KOPT-K1 (cell line): ENCODE measurements around the gene TRPM1.

Experiments used
- H3K27ac ChIP-seq: fragments of 200-600 bp; sonication (generic); 2 replicates; pipeline ENCODE4 v1.5.1; 2016; ENCODE audit warnings: antibody characterized with exemption, mild to moderate bottlenecking, low read depth, low read length; ENCODE audit not compliant: poor library complexity, severe bottlenecking
- H3K36me3 ChIP-seq: fragments of 200-600 bp; sonication (generic); 2 replicates; pipeline ENCODE4 v1.5.1; 2017; ENCODE audit warnings: antibody characterized with exemption, mild to moderate bottlenecking, low read length, moderate library complexity; ENCODE audit not compliant: insufficient read depth
- H3K9me3 ChIP-seq: fragments of 200-600 bp; sonication (generic); 2 replicates; pipeline ENCODE4 v1.5.1; 2017; ENCODE audit warnings: antibody characterized with exemption, low read length, mild to moderate bottlenecking; ENCODE audit not compliant: insufficient read depth, poor library complexity, severe bottlenecking

The TRPM1 gene

DNA sequence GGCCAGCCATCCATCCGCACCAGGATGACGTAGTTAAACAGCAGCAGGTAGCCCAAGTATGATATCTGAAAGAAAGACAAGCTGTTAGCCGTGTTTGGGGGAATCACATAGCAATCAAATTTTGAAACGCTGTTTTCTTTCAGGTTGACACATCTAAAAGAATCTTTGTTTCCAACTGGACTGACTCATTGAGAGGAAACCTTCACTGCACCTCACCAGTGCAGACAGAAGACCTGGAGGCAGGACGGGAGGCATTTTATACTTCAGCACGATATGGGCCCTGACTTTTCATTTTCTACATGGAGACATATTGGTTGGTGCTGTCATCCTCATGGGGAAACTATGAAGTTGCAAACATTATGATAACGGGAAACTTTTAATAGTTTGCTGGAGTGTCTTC, 65.9 kb downstream of the TRPM1 start:
- no peaks in the 10 kb centered on the region for H3K9me3 ChIP-seq
- H3K36me3 ChIP-seq = no peaks in the 10 kb centered on the region
- H3K27ac ChIP-seq = no peak overlapping the region

DNA sequence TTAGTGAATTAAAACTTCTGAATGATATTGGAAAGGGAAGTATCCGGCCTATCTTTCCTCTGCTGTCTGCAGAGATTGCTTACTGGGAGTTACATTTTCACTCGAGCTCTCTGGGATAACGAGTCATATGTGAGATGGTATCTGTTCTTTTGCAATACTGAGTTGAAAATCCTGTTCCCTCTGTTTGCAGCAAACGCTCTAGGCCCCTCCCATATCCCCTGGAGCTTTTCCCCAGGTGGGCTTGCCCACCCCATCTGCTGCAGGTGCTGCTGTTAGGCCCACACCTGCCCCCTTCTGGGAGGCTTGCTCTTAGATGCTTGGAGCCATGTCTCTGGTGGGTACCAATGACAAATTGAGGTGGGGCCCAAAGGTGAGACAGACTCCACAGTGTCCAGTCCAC, 67.4 kb downstream of the TRPM1 start:
- Histone ChIP-seq H3K9me3 (no peaks in the 10 kb centered on the region), H3K36me3 (no peaks in the 10 kb centered on the region), H3K27ac (no peak overlapping the region)

DNA sequence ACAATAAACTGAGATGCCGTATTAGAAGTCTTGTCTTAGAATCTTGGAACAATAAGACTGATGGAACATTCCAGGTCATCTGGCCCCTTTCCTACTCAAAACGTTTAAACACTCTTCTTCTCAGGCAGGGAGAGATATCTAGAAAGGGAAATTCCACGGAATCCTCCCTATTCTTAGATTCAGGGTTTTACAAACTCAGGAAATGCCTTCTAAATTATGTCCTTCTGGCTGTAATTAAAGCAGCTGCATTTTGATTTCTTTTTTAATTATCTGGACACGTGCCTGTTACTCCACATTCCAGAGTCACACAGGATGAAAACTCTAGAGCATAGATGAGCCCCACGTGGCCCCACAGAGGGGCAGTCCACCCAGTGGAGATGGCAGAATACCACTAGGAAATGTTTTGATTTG, 68.6 kb downstream of the TRPM1 start:
- H3K36me3 ChIP-seq = no peaks in the 10 kb centered on the region
- no peaks in the 10 kb centered on the region for H3K9me3 ChIP-seq
- H3K27ac ChIP-seq = no peak overlapping the region

DNA sequence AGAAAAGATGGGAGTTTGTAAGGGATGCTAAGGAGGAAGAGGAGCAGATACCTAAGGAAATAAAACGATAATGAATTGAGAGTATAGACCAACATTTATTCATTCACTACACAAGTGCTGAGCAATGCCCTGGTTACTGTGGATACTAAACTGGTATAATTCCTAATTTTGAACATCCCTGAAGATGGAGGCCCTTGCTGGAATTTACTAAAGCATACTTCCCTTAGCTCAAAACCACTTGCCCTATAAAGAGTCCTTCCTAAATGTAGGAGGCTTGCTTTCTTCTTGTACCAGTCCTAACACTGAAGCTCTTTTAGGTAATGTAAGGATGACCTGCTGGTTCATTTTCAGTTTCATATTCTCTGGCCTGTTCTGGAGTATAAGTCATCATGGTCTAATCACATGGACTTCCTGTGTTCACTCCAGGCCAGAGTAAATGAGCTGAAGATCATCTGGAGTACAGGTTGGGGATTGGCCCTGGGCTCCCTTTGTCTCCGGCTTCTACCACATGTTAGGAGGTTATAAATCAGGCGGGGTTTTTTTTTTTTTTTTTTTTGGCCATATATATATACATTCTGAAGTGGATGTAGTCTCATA, 70.0 kb downstream of the TRPM1 start:
- Histone ChIP-seq H3K36me3 (no peaks in the 10 kb centered on the region), H3K27ac (no peak overlapping the region), H3K9me3 (no peaks in the 10 kb centered on the region)

DNA sequence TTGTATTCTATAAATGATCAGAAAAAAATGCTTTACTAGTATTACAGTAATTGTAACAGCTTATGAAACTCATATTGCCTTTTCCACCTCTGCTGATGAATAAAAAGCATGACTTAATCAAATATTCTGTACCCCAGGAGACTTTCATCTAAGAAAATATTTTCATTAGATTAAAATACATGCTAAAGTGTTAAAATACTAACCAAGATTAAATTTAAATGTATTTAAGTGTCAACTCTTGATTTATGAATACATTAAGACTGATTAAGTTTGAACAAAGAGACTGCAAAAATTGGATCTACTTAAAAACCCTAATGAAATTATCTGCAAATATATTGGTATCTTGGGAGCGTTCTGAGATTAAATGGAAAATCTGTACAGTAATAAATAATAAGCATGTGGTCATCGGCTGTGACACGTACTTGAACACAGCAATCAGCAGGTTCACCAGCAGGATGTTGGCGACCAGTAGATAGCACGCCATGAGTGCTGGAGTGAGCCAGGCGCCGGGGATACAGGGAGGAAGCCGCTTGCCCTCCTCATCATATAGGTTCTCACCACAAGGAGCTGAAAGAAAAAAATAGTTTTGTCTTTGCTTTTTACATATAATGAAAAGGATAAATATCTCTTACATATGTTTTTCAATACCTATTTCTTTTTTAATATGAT, 73.5 kb downstream of the TRPM1 start:
- Histone ChIP-seq H3K9me3 (no peaks in the 10 kb centered on the region), H3K27ac (no peak overlapping the region), H3K36me3 (no peaks in the 10 kb centered on the region)

DNA sequence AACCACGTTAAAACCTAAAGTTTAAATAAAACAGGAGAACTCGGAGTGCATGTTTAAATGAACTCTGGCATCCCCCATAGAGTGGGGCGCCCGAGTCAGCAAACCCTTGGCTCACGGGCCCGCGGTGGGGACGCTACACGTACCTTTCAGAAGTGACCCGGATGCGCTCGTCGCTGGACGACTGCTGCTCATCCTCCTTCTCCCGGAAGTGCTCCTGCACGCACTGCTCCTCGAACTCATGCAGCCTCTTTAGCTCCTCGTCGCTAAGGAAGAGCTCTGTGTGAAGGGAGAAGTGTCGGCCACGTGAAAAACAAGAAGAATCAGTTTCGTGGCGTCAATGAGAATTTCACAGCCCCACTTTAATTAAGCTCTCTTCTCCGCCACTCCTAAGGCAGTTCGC, 75.5 kb downstream of the TRPM1 start:
- Histone ChIP-seq H3K27ac (no peak overlapping the region), H3K36me3 (no peaks in the 10 kb centered on the region), H3K9me3 (no peaks in the 10 kb centered on the region)

DNA sequence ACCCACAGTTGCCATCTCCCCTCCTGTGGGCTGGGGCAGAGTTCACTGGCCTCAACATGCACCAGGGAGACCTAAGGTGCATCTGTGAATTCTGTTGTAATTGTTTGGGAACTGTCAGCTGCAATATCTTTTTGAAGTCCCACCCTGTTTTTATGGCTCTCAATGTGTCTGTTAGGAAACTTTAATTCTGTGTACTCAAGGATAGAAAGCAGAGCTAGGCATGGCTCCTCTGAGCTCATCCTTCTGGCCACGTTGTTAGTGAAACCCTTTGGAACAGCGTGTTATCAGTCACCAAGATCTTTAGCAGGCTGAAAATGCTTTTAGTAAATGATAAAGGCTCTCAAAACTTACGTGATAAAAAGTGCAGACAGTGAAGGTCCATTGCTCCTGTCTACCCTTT, 76.5 kb downstream of the TRPM1 start:
- H3K9me3 ChIP-seq = no peaks in the 10 kb centered on the region
- no peaks in the 10 kb centered on the region for H3K36me3 ChIP-seq
- H3K27ac ChIP-seq = no peak overlapping the region

DNA sequence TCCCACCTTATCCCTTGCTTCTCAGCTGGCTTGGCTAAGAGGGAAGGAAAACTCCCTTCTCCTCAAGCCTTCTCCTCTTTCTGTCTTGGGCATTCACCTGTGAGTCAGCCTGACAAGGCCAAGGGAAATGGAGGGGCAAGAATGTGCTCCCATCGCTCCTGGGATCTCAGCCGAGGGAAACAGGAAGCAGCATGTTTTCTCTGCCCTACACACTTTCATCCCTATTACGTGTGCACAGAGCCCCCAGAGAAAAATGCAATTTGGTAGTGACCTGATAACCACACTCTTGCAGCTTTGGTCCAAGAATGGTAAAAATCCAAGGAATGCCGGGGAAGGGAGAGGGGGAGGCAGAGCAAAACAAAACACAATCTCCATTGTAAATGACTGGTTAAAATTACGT, 77.2 kb downstream of the TRPM1 start:
- no peaks in the 10 kb centered on the region for H3K36me3 ChIP-seq
- H3K9me3 ChIP-seq = no peaks in the 10 kb centered on the region
- H3K27ac ChIP-seq = no peak overlapping the region

DNA sequence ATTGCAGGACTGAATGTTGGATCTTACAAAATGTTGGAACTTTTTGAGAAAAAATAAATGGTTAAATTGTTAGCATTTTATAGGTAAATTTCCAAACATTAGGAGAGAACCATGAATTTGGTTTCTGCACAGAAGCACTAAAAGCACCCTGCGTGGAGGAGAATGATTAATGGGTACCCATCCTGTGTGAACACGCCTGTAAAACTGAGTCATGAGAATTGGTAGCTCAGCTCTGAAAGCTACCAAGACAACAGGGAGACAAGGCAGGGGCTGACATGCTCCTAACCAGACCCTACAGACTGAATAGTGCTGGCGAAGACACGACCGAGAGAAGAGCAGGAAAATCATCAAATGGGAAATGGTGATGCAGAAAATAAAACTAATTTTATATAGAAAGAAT, 77.7 kb downstream of the TRPM1 start:
- Histone ChIP-seq H3K9me3 (no peaks in the 10 kb centered on the region), H3K36me3 (no peaks in the 10 kb centered on the region), H3K27ac (no peak overlapping the region)

DNA sequence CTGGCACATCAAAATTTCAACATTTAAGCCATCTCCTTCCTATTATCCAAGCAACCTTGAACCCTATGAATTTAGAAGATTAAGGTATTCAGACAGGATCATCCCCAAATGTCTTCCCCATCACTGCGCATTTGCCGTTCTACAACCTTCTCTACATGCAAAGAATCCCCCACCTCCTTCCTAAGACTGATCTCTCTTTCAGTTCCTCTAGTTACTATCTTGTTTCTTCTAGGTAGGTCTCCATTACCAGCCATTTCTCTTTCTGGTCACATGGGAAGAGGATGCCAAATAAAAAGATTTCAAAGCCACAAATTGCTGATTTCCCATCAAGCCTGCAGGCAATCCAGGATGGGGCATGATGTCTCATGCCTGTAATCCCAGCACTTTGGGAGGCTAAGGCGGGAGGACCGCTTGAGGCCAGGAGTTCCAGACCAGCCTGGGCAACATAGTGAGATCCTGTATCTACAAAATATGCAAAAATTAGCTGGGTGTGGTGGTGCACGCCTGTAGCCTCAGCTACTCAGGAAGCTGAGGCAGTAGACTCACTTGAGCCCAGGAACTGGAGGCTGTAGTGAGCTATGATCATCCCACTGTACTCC, 80.4 kb downstream of the TRPM1 start:
- Histone ChIP-seq H3K36me3 (no peaks in the 10 kb centered on the region), H3K9me3 (no peaks in the 10 kb centered on the region), H3K27ac (no peak overlapping the region)

DNA sequence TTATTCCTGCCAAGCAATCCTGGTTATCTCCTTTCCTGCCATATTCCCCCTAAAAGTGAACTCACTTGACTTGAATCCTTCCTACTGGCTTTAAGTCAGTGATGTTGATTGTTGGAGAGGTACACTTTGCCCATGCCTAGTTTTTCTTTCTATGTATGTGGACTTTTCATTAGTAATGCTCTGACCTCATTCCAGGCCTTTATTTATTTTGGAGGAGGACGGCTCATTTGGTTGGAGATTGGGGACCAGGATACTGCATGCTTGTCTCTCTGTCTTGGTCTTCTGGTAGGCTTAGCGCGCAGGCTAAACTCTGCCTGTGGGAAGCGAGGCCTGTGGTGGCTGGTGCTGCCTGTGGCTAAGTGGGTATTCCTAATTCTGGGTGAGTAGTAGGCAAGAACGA, 81.0 kb downstream of the TRPM1 start:
- no peak overlapping the region for H3K27ac ChIP-seq
- H3K36me3 ChIP-seq = no peaks in the 10 kb centered on the region
- H3K9me3 ChIP-seq = no peaks in the 10 kb centered on the region

DNA sequence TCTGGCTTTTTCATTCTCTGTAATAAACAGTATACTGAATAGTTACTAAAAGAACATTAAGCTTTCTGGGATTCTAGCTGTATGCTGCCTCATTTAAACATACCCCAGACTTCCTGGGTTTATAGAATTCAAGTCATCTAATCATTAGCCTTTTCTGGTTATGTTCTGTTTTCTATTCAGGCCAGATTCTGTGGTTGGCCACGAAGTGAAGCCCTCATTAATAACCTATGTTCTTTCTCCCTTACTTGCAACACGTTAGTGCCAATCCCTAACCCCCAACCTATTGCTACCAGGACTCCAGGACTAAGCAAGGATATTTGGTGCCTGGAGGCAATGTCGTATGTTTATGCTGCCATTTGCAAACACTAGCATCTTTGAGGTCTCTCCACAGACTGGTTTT, 81.5 kb downstream of the TRPM1 start:
- H3K27ac ChIP-seq = no peak overlapping the region
- no peaks in the 10 kb centered on the region for H3K36me3 ChIP-seq
- no peaks in the 10 kb centered on the region for H3K9me3 ChIP-seq

DNA sequence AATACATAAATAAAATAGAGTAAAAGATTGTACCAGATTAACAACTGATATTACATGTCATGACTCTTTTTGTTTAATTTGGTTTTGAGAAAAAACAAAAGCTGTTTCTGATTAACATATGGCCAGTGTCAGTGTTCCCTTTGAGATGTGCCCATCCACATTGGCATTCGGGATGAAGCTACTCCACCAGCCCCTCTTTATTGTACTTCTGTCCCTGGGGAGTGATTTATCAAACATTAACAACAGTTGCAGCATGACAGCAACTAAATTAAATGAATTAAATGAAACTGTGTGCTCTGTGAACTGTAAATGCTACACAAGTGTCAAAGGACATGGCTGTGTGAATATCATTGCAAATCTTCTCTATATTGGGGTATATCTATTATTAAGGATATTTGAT, 84.2 kb downstream of the TRPM1 start:
- no peak overlapping the region for H3K27ac ChIP-seq
- no peaks in the 10 kb centered on the region for H3K36me3 ChIP-seq
- peaks cover 7% of the 10 kb centered on the region for H3K9me3 ChIP-seq

DNA sequence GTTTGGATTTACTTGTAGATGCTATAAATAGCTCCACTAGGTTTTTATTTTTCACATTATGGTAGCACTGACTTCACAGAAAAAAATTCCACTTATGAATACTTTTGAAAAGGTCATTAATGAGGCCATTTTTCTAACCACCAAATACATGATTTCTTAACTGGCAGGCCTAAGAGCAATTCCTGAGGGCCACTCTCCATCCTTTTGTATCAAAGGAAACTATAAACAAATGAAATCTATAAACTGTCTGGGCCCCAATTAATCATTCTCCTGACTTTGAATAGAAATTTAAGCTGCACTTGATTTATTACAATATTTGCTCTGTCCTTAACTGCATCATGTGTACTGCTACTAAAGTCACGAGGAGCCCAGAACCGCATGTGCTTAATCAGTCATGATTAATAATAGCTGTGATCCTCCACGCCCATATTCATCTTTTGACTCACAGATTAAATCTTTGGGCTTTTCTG, 85.0 kb downstream of the TRPM1 start:
- Histone ChIP-seq H3K36me3 (no peaks in the 10 kb centered on the region), H3K27ac (no peak overlapping the region), H3K9me3 (peaks cover 12% of the 10 kb centered on the region)

DNA sequence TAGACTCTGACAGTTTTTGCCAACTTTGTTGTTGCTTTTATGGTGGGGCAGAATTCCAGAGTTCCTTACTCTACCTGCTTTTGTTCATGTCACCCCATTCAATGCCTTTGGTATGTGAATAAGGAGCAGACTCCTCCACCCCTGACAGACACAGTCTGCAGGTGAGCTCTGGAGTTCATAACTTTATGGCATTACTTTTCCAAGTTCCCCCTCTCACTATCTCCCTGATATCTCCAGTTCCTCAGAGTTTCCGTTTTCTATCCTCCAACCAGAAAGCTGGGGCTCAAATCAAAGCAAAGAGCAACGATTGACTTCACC, 87.0 kb downstream of the TRPM1 start:
- Histone ChIP-seq H3K36me3 (no peaks in the 10 kb centered on the region), H3K27ac (peak overlapping the region; percentile 53), H3K9me3 (peaks cover 12% of the 10 kb centered on the region)
